ENCODE data around the gene UST.
"Not testable (repeated sequence)": the region's sequence is repeated elsewhere in the genome, so short reads cannot be mapped to it uniquely, and the experiment has no call there.

The UST gene

DNA sequence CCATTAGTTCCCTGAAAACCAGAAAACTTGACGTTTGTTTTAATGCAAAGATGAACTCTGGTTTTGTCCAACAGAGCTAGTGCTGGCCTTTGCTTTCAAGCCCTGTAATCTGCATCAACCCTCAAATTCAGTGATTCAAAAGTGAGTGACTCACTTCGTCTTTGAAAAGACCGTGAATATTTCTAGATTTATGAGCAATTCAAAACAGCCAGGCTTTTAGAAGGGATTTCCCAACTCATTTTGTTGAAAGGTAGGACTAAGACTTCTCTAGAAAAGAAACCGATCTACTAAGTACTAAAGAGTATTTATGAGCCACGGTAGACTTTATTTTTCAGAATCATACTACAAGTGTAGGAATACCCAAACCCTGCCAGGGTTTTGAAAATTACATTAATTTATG lies 121.5 kb downstream of the UST start:
- DNase-seq (ENCODE audit: low read depth, low spot score), result peak; percentile 59

DNA sequence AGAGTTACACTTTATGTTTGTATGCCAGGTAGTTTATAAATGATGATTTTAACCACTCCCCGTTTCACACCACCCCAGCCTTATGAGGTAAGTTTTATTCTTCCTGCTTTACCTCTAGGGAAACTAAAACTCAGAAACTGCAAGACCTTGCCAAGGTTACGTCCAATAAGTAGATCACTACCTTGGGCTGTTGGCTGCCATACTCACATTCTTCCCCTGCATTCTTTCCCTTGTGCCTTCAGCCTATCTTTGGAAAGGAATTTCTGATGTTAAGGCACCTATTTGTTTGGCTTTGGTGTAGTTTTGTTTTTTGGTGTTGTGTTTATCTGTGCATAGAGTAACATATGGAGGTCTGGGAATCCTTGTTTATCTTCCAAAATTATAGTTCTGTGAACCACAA lies 122.1 kb downstream of the UST start:
- peak; percentile 64 for DNase-seq (ENCODE audit: low read depth, low spot score)

DNA sequence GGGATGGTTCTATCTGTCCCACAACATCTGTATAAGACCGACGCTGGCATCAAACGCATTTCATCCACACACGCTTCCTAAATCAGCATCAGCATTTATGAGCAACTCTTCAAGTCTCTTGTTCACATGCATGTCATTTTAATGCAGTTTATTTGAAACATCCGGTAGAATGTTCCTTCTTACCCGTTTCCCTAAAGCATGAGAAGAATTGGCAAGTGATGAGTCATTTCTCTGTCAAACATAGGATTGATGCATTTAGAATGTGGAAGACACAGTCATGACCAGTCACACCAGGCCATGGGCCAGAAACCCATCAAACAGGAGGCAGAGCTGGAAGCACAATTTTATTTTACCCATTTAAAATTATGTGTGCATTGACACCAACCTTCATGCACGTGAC lies 122.8 kb downstream of the UST start:
- peak; percentile 74 for DNase-seq (ENCODE audit: low read depth, low spot score)

DNA sequence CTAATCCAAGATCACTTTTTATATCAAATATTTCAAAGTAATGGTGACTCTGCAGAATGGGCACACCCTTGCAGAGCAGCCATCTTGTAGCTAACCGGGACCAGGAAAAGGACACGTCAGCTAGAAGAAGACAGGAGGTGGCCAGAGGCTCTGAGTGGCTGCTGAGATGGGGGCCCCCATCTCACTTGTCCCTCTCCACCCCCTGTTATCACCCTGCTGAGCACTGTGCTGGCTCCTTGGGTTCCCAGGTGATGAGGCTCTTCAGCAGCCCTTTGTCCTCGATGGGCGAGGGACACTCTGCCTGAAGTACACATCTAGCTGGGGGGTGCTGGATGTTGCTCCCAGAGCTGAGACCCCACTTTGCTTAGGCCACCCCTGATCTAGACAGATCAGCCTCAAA lies 126.3 kb downstream of the UST start:
- DNase-seq (ENCODE audit: low read depth, low spot score), result no peak

DNA sequence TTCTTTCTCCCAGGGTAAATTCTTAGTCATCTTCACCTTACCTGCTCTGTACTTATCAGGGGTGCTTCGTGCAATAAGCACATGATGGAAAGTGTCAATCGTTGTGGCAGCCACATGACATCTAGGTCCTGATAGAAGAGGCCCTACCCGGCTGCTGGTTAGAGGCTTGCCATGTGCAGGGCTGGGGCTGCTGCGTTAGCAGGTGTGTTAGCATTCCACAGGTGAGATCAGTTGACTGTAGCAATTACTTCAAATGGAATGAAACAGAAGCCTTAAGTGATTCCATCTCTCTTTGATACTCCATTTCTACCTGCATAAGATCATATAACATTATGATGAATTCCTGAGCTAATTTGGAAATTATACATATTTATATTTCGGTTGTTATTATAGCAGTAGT lies 127.0 kb downstream of the UST start:
- no peak for DNase-seq (ENCODE audit: low read depth, low spot score)

DNA sequence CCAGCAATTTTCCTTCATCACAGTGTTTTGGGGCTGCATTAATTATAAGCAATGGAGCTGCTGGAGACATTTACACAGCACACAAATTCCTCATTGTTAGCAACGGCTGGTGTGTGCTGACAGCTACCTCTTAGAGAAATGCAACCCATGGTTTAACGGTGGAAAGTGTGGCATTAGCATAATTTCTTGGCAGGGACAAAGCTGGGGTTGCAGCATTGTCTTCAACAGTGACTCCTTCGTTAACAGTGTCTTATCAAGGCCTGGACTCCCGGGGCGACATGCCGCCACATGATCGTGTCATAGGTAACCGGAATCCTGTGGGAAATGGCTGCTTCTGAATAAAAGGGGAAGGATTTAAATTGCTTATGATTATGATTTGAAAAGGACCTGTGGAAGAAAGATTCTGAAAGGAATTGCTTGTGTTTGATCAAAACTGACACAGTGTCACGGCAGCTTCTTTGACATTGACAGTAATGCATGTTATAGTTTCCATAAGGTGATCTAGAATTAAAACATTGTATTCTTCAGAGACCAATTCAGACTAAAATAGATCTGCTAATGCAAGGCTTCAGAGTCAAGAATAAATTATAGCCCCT lies 128.0 kb downstream of the UST start:
- DNase-seq (ENCODE audit: low read depth, low spot score), result peak; percentile 89

DNA sequence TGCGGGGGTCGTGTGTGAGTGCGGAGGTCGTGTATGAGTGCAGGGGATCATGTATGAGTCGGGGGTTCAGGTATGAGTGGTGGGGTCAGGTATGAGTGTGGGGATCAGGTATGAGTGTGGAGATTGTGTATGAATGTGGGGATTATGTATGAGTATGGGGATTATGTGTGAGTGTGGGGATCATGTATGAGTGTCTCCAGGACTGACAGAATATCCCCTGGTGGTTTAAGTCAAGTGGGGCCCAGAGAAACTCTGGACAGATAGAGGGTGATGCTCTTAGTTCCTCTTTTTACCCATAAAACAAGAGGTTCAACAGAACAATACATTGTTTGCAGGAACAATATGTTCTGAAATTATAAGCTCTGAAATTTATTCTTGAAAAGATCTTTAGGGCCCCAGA lies 131.9 kb downstream of the UST start:
- no peak for DNase-seq (ENCODE audit: low read depth, low spot score)

DNA sequence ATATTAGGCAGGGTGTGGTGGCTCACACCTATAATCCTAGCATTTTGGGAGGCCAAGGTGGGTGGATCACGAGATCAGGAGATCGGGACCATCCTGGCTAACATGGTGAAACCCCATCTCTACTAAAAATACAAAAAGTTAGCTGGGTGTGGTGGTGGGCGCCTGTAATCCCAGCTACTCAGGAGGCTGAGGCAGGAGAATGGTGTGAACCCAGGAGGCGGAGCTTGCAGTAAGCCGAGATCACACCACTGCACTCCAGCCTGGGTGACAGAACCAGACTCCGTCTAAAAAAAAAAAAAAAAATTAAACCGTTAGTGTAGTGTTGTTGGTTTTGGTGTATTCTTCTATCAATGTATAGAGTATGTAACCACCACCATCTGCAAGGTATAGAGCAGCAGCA lies 133.9 kb downstream of the UST start:
- DNase-seq (ENCODE audit: low read depth, low spot score), result not testable (repeated sequence)

DNA sequence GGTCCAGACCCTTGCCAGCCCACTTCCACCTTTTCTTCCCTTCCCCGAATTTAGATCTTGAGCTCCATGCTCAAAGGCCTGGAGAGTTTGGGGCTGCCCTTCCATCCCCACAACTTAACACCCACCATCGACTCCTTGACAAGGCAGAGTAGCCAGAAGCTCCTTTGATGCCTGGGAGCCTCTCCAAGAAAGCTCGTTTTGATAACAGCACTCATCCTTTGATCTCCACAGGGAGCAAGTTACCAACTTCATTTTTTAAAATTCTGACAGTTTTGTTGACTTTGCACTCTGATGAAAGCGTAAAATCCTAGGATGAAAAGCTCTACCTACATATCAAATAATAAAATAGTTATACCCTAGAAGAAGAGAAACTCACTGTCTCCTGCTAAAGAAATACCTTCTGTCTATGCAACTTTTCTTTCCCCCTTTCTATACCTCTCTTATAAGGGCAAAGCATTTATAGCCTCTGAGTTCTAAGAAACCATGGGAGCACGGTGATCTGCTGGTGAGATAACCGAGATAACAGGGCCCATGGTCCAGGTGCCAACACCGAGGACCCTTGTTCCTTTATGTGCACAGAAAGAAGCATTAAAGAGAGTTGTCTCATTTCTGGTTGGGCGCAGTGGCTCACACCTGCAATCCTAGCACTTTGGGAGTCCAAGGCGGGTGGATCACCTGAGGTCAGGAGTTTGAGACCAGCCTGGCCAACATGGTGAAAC lies 134.9 kb downstream of the UST start:
- no peak for DNase-seq (ENCODE audit: low read depth, low spot score)

DNA sequence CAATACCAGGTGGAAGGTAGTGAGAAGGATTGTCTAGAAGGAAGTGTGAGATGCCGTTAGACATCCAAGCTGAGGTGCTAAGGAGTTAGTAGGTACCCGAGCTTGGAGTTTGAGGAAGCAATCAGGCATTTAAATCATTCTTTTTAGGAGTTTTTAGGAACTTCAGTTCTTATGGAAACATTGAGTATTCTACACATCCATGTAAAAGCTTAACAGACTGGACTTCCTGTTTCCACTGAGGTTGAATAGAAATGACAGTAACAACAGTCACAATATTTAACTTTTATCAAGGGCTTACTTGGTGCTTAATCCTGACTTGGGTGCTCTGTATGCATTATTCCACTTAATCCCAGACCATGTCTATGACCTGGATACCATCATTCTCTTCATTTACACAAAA lies 136.4 kb downstream of the UST start:
- peak; percentile 7 for DNase-seq (ENCODE audit: low read depth, low spot score)

DNA sequence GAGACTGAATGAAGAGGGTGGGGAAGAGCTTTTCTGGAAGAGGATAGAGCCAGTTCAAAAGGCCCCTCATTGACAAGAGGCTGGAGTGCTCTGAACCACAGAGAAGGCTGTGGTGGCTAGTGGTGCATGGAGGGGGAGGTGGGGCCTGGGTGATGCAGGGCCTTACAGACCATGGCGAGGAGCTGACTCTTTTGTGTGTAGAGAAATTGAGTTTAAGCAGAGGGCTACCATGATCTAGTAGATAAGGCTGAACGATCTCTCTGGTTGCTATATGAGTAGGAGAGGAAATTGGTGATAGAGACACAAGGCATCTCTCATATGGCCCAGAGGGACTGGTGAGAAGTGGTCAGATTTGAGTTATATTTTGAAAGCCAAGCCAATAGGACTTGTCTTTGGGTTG lies 137.6 kb downstream of the UST start:
- DNase-seq (ENCODE audit: low read depth, low spot score), result no peak

DNA sequence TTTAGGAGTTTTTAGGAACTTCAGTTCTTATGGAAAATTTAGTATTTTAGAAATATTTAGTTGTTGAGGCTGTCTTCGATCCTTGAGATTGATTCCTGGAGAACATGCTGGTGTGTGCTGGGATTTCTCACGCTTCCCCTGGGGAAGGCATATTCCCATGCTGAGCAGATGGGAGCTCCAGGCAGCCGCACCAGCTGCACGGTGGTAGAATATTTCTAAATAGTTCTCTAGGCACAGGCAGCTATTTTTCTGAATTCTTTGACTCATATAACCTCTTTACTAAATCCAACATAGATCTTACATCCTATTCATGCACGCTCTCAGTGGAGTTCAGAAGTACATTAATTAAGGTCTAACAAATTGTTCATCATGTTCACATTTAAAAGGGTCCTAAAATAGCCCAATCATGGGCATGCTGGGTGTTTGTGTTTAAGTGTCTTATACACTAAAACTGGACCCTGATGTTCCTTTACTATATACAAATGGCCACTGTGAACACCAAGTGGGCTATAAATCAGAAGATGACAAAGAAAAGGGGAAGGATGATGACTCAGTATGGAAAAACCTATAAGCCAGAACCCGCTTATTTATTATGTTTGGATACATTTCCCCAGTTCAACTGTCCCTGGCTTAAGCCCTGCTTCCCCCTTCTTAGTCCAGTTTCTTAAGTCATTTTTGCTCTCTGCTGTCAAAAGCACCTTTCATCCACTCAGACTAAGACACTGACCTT lies 138.5 kb downstream of the UST start:
- peak; percentile 39 for DNase-seq (ENCODE audit: low read depth, low spot score)

DNA sequence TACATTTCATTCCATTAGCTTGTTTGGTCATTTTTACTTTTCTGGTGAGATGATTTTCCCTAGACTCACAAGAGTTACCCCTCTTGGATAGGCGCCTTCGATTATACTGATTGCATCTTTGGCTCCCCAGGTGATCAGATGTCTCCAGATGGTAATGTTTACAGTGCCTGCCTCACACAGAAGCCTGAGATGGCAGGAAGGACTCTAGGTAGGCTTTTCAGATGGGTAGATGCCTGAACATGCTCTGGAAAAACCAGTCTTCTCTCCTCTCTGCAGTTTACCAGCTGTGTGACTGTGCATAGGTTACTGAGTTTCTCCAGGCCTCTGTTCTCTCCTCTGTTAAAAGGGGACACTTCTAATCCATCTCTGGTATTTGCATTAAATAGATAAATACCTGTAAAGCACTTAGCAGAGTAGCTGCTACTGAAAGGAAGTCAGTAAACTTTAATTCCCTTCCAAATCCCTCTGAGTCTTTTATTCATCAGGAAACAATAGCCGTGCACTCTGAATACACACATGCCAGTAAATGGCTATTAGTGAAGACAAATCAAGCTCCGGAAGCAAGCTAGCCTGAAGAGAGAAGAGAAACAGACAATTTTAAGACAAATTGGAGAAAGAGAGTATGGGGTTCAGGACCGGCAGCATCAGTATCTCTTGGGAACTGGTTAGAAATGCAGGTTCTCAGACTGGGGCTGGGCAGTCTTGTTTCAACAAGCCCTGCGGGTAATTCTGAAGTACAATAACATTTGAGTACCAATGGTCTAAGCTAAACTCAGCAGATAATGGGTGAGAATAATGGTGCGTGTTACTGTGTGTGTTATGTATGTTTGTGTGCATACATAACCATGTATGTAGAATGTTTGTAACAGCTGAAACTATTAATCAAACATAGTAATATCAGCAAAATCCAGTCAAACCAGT lies 139.4 kb downstream of the UST start:
- peak; percentile 11 for DNase-seq (ENCODE audit: low read depth, low spot score)

DNA sequence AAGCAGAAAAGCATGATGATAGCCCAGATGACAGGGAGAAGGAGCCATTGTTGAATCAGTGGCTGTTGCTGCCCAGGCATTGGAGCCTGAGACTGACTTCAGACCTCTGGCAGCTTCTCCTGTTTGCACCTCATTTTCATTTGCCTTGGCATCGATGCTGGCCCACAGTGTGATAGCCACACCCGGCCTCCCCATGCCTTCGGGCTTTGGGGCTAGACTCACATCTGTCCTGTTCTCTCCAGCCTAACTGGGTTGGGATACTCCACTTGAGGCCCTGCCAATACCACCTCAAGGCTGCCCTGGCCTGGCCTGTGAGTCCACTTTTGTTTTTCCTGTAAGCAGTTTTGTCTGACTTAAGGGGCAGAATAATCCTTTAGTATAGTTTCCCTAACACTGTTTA lies 140.4 kb downstream of the UST start:
- DNase-seq (ENCODE audit: low read depth, low spot score), result peak; percentile 44

DNA sequence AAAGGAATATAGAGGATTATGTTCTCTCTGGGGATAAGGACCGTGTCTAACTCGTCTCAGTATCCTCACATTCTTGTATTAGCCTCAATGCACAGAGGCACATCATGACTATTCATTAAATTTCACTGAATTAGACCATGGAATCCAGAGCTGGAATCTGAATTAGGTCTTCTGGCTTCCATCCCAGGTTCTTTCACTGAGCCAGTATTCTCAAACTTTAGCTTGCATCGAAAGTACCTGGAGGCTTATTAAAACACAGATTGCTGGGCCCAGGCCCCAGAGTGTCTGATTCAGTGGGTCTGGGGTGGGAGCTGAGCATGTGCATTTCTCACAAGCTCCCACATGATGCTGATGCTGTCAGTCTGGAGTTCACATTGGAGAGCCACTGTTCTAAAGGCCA lies 142.0 kb downstream of the UST start:
- DNase-seq (ENCODE audit: low read depth, low spot score), result peak; percentile 91

DNA sequence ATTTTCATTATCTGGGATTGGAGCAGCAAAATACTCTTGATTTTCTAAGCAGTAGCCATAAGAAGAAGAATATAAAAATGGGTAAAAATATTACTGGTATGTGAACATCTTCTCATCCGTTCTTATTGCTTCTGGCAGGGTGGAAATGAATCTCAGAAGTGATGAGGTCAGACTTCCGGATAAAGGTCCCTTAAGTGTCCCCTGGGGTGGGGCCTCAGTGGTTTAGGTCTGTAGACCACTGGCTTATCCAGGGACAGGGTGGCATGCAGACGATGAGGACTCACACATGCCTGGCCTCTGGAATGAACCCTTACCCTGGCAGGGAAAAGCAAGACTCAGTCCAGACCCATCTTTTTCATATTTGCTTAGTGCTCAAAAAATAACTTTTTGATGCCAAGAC lies 143.3 kb downstream of the UST start:
- no peak for DNase-seq (ENCODE audit: low read depth, low spot score)

DNA sequence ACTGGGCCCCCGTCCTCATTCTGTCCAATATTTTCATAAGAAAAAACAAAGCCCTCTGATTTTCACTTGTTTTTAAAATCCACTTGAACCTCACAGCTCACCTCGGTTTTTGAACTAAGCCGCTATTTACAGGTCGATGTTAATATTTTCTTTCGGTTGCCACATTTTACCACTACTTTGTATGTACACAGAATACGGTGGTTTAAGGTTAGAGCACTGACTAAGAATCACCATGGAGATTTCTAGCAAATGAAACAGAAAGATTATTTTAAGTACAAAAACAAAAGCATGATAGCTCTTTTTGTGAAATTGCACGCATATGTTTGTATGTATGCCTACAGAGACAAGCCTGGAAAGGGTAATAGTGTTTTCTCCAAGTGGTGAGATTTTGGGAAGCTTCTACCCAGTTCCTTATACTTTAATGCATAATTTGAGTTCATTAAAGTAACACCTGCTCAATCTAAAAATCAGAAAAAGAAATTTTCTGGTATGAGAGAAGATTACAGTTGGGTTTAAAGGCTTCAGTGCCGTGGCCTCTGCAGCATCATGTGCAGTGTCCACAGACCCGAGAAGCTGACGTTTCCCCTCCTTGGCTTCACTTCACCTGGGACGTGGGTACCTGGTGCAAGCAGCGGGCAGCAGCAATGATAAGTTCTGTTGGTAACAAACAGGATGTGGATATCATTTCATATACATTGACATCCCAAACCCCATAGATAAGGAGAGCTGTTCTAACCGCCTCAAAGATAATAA lies 144.0 kb downstream of the UST start:
- DNase-seq (ENCODE audit: low read depth, low spot score), result no peak

DNA sequence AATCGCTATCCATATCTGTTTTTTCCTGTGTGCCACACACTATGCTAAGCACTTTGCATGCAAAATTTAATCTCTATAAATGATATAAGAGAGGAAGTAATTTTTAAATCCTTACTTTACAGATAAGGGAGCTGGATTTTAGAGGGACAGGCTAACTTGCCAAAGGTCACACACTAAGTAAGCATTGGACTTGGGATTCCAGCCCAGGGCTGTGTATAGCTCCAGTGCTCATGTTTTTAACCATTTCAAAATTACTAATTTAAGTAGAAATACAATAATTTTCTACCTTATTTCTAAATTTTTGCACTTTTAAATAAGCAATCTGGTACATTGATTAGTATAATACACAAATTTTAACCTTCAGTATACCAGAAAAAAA lies 144.6 kb downstream of the UST start:
- DNase-seq (ENCODE audit: low read depth, low spot score), result no peak

DNA sequence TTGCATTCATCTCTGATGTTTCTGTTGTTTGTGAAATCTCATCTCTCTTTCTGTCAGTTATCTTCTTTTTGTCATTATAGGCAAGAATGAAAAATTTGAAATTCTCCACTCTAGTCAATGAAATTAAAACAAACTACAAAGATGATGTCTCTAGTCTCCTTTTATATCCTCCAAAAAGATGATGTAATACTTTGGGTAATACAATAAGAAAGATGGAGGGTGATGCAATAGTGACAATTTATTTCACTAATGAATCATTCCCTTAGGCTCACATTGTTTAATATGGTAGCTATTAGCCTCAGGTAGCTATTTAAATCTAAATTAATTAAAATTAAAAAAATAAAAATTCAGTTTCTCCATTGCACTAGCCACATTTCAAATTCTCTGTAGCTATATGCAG lies 145.4 kb downstream of the UST start:
- no peak for DNase-seq (ENCODE audit: low read depth, low spot score)

DNA sequence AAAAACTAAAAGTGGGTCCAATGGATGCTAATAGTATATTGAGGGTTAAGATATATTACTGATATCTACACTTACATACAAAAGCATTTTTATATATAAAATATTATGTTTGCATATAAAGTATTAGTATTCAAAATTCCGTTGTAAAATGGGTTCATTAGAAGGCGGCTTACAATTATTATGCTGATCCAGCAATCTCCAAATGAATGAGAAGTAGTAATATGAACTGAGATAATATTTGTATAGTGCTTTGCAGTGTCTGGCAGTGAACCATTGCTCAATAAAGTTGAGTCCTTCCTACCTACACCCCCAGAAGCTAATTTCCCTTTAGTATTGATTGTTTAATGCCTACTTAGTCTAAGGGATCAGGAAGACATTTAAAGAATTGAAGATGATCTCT lies 146.2 kb downstream of the UST start:
- no peak for DNase-seq (ENCODE audit: low read depth, low spot score)

DNA sequence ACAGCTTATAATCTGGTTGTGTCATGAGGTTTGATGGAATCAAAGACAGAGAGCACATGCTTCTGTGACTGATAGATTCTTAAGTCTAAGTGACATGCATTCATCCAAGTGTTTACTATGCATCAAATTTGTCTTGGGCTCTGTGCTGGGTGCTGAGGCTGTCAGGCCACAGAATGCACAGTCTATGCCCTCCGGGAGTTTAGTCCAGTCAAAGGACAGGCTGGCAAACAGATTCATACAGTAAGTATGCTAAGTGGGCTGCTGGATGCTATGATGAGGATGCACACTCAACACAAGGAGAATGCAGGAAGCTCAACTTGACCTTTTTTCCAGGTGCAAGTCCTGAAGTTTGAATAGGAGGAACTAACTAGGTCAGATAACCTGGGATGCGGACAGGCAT lies 146.7 kb downstream of the UST start:
- no peak for DNase-seq (ENCODE audit: low read depth, low spot score)

Measured in astrocyte of the hippocampus (primary cell).